H1 (cell line): ENCODE results near the gene ARID2. TPM values are rescaled to one million over a fixed set of nuclear protein-coding genes. Genes with fewer than 3 reads are reported as not detected.
A peak's percentile ranks its signal among the peaks of the same experiment; 100 is the strongest.

ENCODE experiments used
- CTCF ChIA-PET: fragments of 300-600 bp; sonication (Branson Sonifier 250); formaldehyde crosslinking; loops from one replicate; lab custom pipeline; 2021; ENCODE audit not compliant: partially characterized antibody; lab: Charles Lee
- POLR2A ChIA-PET: fragments of 300-600 bp; sonication (Branson Sonifier 250); formaldehyde crosslinking; loops from one replicate; lab custom pipeline; 2021; ENCODE audit warnings: inconsistent platforms; ENCODE audit not compliant: partially characterized antibody; lab: Charles Lee
- DNase-seq, 2 experiments: peaks; one replicate each; pipeline versions ENCODE4 v3.0.0 to v3.0.0-alpha.2; 2010 to 2022; ENCODE audit warnings: low spot score in 2 of 2, low read depth in 1 of 2, mixed read lengths in 1 of 2
- FAIRE-seq: peaks from 2 replicates; lab custom pipeline; 2011; peaks lifted over from hg19 to GRCh38; lab: Jason Lieb, UNC
- H2AFZ ChIP-seq: 2 replicates; pipeline ENCODE4 v1.8.1; 2012; ENCODE audit warnings: low read length, inconsistent platforms
- H2AK5ac ChIP-seq: 2 replicates; pipeline ENCODE4 v1.6.1; 2013; ENCODE audit warnings: low read depth, low read length
- H2BK120ac ChIP-seq: replicated peaks from 2 replicates; pipeline ENCODE3; 2013; ENCODE audit warnings: low read depth, low read length, inconsistent platforms
- H2BK12ac ChIP-seq: 2 replicates; pipeline ENCODE4 v1.6.1; 2013; ENCODE audit warnings: low read depth, low read length
- H2BK15ac ChIP-seq: 2 replicates; pipeline ENCODE4 v1.6.1; 2013; ENCODE audit warnings: low read length
- H2BK20ac ChIP-seq: 2 replicates; pipeline ENCODE4 v1.6.1; 2013; ENCODE audit warnings: low read length
- H2BK5ac ChIP-seq: 2 replicates; pipeline ENCODE4 v1.6.1; 2013; ENCODE audit warnings: low read depth, low read length
- H3K14ac ChIP-seq: 2 replicates; pipeline ENCODE4 v1.6.1; 2013; ENCODE audit warnings: inconsistent platforms; ENCODE audit not compliant: insufficient read length
- H3K18ac ChIP-seq: 2 replicates; pipeline ENCODE4 v1.6.1; 2013; ENCODE audit warnings: low read length; ENCODE audit errors: extremely low read depth
- H3K23ac ChIP-seq: 2 replicates; pipeline ENCODE4 v1.6.1; 2013; ENCODE audit warnings: inconsistent platforms; ENCODE audit not compliant: insufficient read length
- H3K23me2 ChIP-seq: 2 replicates; pipeline ENCODE4 v1.6.1; 2013; ENCODE audit warnings: low read depth, low read length
- H3K27ac ChIP-seq: 2 replicates; pipeline ENCODE4 v1.6.1; 2011; ENCODE audit warnings: low read depth, low read length, inconsistent platforms
- H3K27me3 ChIP-seq, 4 experiments: replicated peaks in 1 of 4; 1 replicate in 1 of 4; 2 replicates in 3 of 4; pipeline versions ENCODE4 v1.6.1 to v1.8.1; 2011 to 2013; ENCODE audit warnings: low read length in 3 of 4, mild to moderate bottlenecking in 3 of 4, inconsistent platforms in 2 of 4, mixed read lengths in 2 of 4, moderate library complexity in 1 of 4; ENCODE audit not compliant: control insufficient read depth in 3 of 4, insufficient read depth in 3 of 4; ENCODE audit errors: extremely low read depth in 1 of 4
- H3K36me3 ChIP-seq, 4 experiments: 2 replicates each; pipeline versions ENCODE4 v1.6.1 to v1.8.1; 2011 to 2013; ENCODE audit warnings: mild to moderate bottlenecking in 4 of 4, low read length in 3 of 4, moderate library complexity in 2 of 4, control low read depth in 1 of 4, inconsistent platforms in 1 of 4; ENCODE audit not compliant: insufficient read depth in 4 of 4, control insufficient read depth in 2 of 4
- H3K4ac ChIP-seq: replicated peaks from 2 replicates; pipeline ENCODE3; 2013; ENCODE audit warnings: low read length, low read depth, mixed read lengths, inconsistent platforms; ENCODE audit not compliant: insufficient read length
- H3K4me1 ChIP-seq, 4 experiments: replicated peaks in 1 of 4; 1 replicate in 1 of 4; 2 replicates in 3 of 4; pipeline versions ENCODE4 v1.6.1 to v1.8.1; 2011 to 2013; ENCODE audit warnings: low read length in 3 of 4, inconsistent platforms in 2 of 4, mixed read lengths in 1 of 4; ENCODE audit not compliant: insufficient read depth in 4 of 4, control insufficient read depth in 3 of 4
- H3K4me2 ChIP-seq, 2 experiments: 2 replicates each; pipeline versions ENCODE4 v1.6.1 to v1.8.1; 2011 to 2013; ENCODE audit warnings: low read depth in 2 of 2, low read length in 2 of 2, control low read depth in 1 of 2, inconsistent platforms in 1 of 2, mild to moderate bottlenecking in 1 of 2; ENCODE audit not compliant: insufficient read depth in 1 of 2
- H3K4me3 ChIP-seq, 4 experiments: fragments of 200-600, 300-600 bp in 1 of 4; sonication (generic), shearing (Covaris generic), sonication (Bioruptor Twin) in 1 of 4; 2 replicates each; pipeline versions ENCODE4 v1.5.1 to v1.8.1; 2011 to 2016; ENCODE audit warnings: low read length in 4 of 4, low read depth in 3 of 4, control low read depth in 2 of 4, inconsistent platforms in 2 of 4, mild to moderate bottlenecking in 2 of 4, mixed read lengths in 1 of 4, moderate library complexity in 1 of 4; ENCODE audit not compliant: insufficient read depth in 2 of 4; ENCODE audit errors: extremely low read depth in 1 of 4
- H3K56ac ChIP-seq: replicated peaks from 2 replicates; pipeline ENCODE3; 2013; ENCODE audit warnings: low read depth, mild to moderate bottlenecking, mixed read lengths, low read length, inconsistent platforms; ENCODE audit not compliant: insufficient read length
- H3K79me1 ChIP-seq: 2 replicates; pipeline ENCODE4 v1.6.1; 2013; ENCODE audit warnings: low read depth, low read length, control low read depth
- H3K79me2 ChIP-seq, 2 experiments: 2 replicates each; pipeline versions ENCODE4 v1.6.1 to v1.8.1; 2012 to 2013; ENCODE audit warnings: low read length in 2 of 2, mild to moderate bottlenecking in 2 of 2, inconsistent platforms in 1 of 2; ENCODE audit not compliant: insufficient read depth in 2 of 2, control insufficient read depth in 1 of 2
- H3K9ac ChIP-seq, 4 experiments: replicated peaks in 1 of 4; 1 replicate in 1 of 4; 2 replicates in 3 of 4; pipeline versions ENCODE4 v1.6.1 to v1.8.1; 2011 to 2013; ENCODE audit warnings: low read depth in 3 of 4, low read length in 3 of 4, control low read depth in 2 of 4, mild to moderate bottlenecking in 2 of 4, moderate library complexity in 2 of 4, inconsistent platforms in 1 of 4; ENCODE audit errors: extremely low read depth in 1 of 4
- H3K9me3 ChIP-seq, 2 experiments: 2 replicates each; pipeline versions ENCODE4 v1.6.1 to v1.8.1; 2012 to 2013; ENCODE audit warnings: mild to moderate bottlenecking in 2 of 2, moderate library complexity in 2 of 2, control low read depth in 1 of 2, inconsistent platforms in 1 of 2, low read depth in 1 of 2, low read length in 1 of 2, mixed read lengths in 1 of 2; ENCODE audit not compliant: insufficient read depth in 2 of 2
- H4K20me1 ChIP-seq, 2 experiments: replicated peaks in 1 of 2; 2 replicates each; pipeline versions ENCODE3 to v1.8.1; 2011 to 2013; ENCODE audit warnings: inconsistent platforms in 2 of 2, low read length in 2 of 2, mild to moderate bottlenecking in 1 of 2; ENCODE audit not compliant: insufficient read depth in 2 of 2, control insufficient read depth in 1 of 2
- H4K5ac ChIP-seq: 2 replicates; pipeline ENCODE4 v1.6.1; 2013; ENCODE audit warnings: low read length, low read depth, mixed read lengths, inconsistent platforms; ENCODE audit not compliant: insufficient read length
- H4K8ac ChIP-seq: 2 replicates; pipeline ENCODE4 v1.8.0; 2013; ENCODE audit warnings: mild to moderate bottlenecking, moderate library complexity, low read length, inconsistent platforms; ENCODE audit not compliant: insufficient read depth; ENCODE audit errors: extremely low read depth
- H4K91ac ChIP-seq: replicated peaks from 2 replicates; pipeline ENCODE3; 2013; ENCODE audit warnings: low read length, mixed read lengths, inconsistent platforms; ENCODE audit not compliant: insufficient read length
- BRCA1 ChIP-seq: IDR thresholded peaks from 2 replicates; pipeline ENCODE4 v1.6.1; 2012; ENCODE audit warnings: low read depth, low read length, improper control_type of control experiment
- CHD2 ChIP-seq: IDR thresholded peaks from 2 replicates; pipeline ENCODE4 v1.6.1; 2012; ENCODE audit warnings: low read length, improper control_type of control experiment
- EGR1 ChIP-seq: IDR thresholded peaks from 2 replicates; pipeline ENCODE4 v1.6.1; 2011; ENCODE audit warnings: low read depth, low read length, borderline replicate concordance
- EZH2 ChIP-seq: fragments of 200-600 bp; sonication (generic); IDR thresholded peaks from 2 replicates; pipeline ENCODE4 v1.7.1; 2012; ENCODE audit warnings: low read depth, mild to moderate bottlenecking, moderate library complexity, low read length, inconsistent platforms; ENCODE audit not compliant: severe bottlenecking
- FOSL1 ChIP-seq: IDR thresholded peaks from 2 replicates; pipeline ENCODE4 v1.6.1; 2011; ENCODE audit warnings: mild to moderate bottlenecking, low read depth, low read length, moderate library complexity; ENCODE audit not compliant: insufficient read depth
- NRF1 ChIP-seq: IDR thresholded peaks from 2 replicates; pipeline ENCODE4 v1.6.1; 2011; ENCODE audit warnings: mild to moderate bottlenecking, low read depth, low read length, improper control_type of control experiment
- RFX5 ChIP-seq: IDR thresholded peaks from 2 replicates; pipeline ENCODE4 v1.6.1; 2011; ENCODE audit warnings: low read depth, low read length, improper control_type of control experiment, borderline replicate concordance
- RNF2 ChIP-seq: fragments of 200-900, 300-1000 bp; sonication (generic); IDR thresholded peaks from 2 replicates; pipeline ENCODE4 v1.7.1; 2016; ENCODE audit warnings: borderline replicate concordance, low read depth, mild to moderate bottlenecking, antibody characterized with exemption, low read length; ENCODE audit not compliant: poor library complexity, severe bottlenecking; ENCODE audit errors: missing control alignments
- SIX5 ChIP-seq: IDR thresholded peaks from 2 replicates; pipeline ENCODE4 v1.6.1; 2011; ENCODE audit warnings: mild to moderate bottlenecking, low read depth, low read length
- SP1 ChIP-seq: IDR thresholded peaks from 2 replicates; pipeline ENCODE4 v1.6.1; 2011; ENCODE audit warnings: low read depth, low read length
- TAF7 ChIP-seq: optimal IDR thresholded peaks from 2 replicates; pipeline ENCODE3; 2011; ENCODE audit warnings: low read depth, mild to moderate bottlenecking, inconsistent platforms, low read length, moderate library complexity, borderline replicate concordance
- WGBS, 2 experiments: shearing (Covaris generic) in 1 of 2; methylation state at CpG; one replicate each; pipeline versions ENCODE4 v1.1.6 to v1.1.7; 2013 to 2015; ENCODE audit warnings: low lambda C conversion rate in 2 of 2, mixed read lengths in 2 of 2, inconsistent platforms in 1 of 2, low coverage in 1 of 2, missing lambda C conversion rate in 1 of 2; ENCODE audit not compliant: insufficient replicate concordance in 2 of 2, insufficient coverage in 1 of 2, insufficient read length in 1 of 2; ENCODE audit errors: extremely low coverage in 1 of 2, missing lambda C conversion rate in 1 of 2; 5-methylcytosine and 5-hydroxymethylcytosine counted together
- polyA plus RNA-seq, 7 experiments: library from polyadenylated mRNA; depleted of rRNA in 3 of 7; stranded (reverse) in 5 of 7; unstranded in 2 of 7; fragments of >200 nt in 5 of 7; fragments of 200-250 nt in 2 of 7; gene quantifications; 1 replicate in 5 of 7; 2 replicates in 1 of 7; 4 replicates in 1 of 7; pipeline versions ENCODE4 v1.2.1 to v1.2.3, GENCODE V29; 2011 to 2013; ENCODE audit warnings: missing spikeins in 2 of 7, mixed read lengths in 2 of 7
- total RNA-seq: library from RNA; stranded (reverse); fragmentation: NEBNext Ultra II Directional; extraction: Animal tissue kit (Norgen Biotek cat#: 25700); gene quantifications from 2 replicates; pipeline ENCODE4 v1.2.1, GENCODE V29; 2021
- TF ChIP-seq, protein P1 (sequence below): IDR thresholded peaks from 2 replicates; pipeline ENCODE4 v1.6.1; 2012; ENCODE audit warnings: low read length, inconsistent platforms

Gene ARID2
- total and polyA plus RNA-seq, 2 of the 8 experiments (the other 6 are each of a cell fraction or from before 2014, with no cell fraction given), result 32.0 to 45.2 TPM

DNA sequence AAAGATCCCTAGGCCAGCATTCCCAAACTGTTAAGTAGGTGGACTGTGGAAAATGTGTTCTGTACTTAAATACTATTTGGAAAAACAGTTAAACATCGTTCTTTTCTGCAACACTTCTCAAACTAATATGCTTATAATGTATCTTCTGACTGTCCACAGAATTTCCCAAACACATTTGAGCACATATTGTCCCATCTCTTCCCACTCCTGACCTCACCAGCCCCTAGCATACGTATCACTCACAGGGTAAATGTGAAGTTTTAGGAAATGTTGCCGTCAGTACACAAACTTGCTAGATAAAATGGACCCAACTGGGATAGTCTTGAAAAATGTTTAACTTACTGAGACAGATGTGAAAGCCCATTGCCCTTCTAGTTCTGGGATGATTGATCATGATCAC, 27.7 kb downstream of the ARID2 start:
- Histone ChIP-seq H4K91ac (no peak overlapping the region), H2BK20ac (no peak overlapping the region), H3K23me2 (no peaks in the 10 kb centered on the region), H2BK12ac (no peak overlapping the region), H3K27me3 (no peaks in the 10 kb centered on the region), H3K27ac (no peak overlapping the region), H3K4ac (no peak overlapping the region), H3K9ac (no peak overlapping the region), H2AFZ (no peak overlapping the region), H3K4me1 (peaks cover 0 to 7% (median under 1%) of the 10 kb centered on the region in 4 experiments; a peak in 4 of 7 replicates), H3K4me2 (no peak overlapping the region), H4K20me1 (peaks cover 6% of the 10 kb centered on the region in 2 experiments), H4K8ac (no peak overlapping the region), H2BK15ac (no peak overlapping the region), H3K4me3 (no peak overlapping the region), H3K23ac (no peak overlapping the region), H4K5ac (no peak overlapping the region), H3K79me1 (no peaks in the 10 kb centered on the region; the same call in 1 of the 2 replicates), H3K9me3 (no peaks in the 10 kb centered on the region), H3K36me3 (peaks cover 0 to 4% (median 0%) of the 10 kb centered on the region in 4 experiments; a peak in 1 of 8 replicates), H3K56ac (no peak overlapping the region), H3K14ac (no peak overlapping the region), H2AK5ac (no peak overlapping the region), H3K79me2 (peaks cover 0 to 94% of the 10 kb centered on the region in 2 experiments; a peak in 3 of 4 replicates), H2BK120ac (no peak overlapping the region), H3K18ac (no peak overlapping the region), H2BK5ac (no peak overlapping the region)
- peak; percentile 50 for FAIRE-seq
- WGBS, 2 experiments, result 79% methylated on average over 3 of the region's 3 CpGs; no CpG with 5 or more reads in 1 of the 2 experiments
- no peak for DNase-seq
- ChIA-PET CTCF (interaction anchor here (1.0 to 2.7 kb wide), 4 partner anchors 11 to 213 kb away, joined by 3 to 12 read pairs (median 4); no protein-coding TSS in a partner anchor), POLR2A (interaction anchor here (1.0 kb wide), 1 partner anchor 28 kb away, joined by 5 read pairs; no protein-coding TSS in a partner anchor)
- TF ChIP-seq NRF1, result no peak
- TF ChIP-seq EGR1, result no peak
- TF ChIP-seq BRCA1, result no peak
- TF ChIP-seq RNF2, result no peak
- TF ChIP-seq, protein P1, sequence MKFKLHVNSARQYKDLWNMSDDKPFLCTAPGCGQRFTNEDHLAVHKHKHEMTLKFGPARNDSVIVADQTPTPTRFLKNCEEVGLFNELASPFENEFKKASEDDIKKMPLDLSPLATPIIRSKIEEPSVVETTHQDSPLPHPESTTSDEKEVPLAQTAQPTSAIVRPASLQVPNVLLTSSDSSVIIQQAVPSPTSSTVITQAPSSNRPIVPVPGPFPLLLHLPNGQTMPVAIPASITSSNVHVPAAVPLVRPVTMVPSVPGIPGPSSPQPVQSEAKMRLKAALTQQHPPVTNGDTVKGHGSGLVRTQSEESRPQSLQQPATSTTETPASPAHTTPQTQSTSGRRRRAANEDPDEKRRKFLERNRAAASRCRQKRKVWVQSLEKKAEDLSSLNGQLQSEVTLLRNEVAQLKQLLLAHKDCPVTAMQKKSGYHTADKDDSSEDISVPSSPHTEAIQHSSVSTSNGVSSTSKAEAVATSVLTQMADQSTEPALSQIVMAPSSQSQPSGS, result no peak
- no peak for TF ChIP-seq CHD2
- TF ChIP-seq SIX5, result no peak
- TF ChIP-seq FOSL1, result no peak
- TF ChIP-seq EZH2, result no peak
- no peak for TF ChIP-seq SP1
- TF ChIP-seq RFX5, result no peak
- no peak for TF ChIP-seq TAF7
